Ramos (cell line): ENCODE data around the gene TES.

Experiments
- in situ Hi-C: fragments of 300-500 bp; cut with MboI; formaldehyde crosslinking; loops from one replicate; pipeline ENCODE4 v1.14.3; 2022; ENCODE audit warnings: low sequenced_read_pairs; ENCODE audit not compliant: unreplicated experiment

The TES gene

GRCh38 chr7:116187400-116187799 is 22.9 kb upstream of the TES start:
- in situ Hi-C loops: no loop called here

- in situ Hi-C loops: no loop called here
These were observed 16.8 kb upstream of the TES start for GRCh38 chr7:116193329-116194087.

GRCh38 chr7:116194115-116194514 is 16.2 kb upstream of the TES start:
- in situ Hi-C loops: no loop called here

GRCh38 chr7:116195451-116195850 is 14.9 kb upstream of the TES start:
- in situ Hi-C loops: no loop called here

- in situ Hi-C loops: no loop called here
These were observed 13.4 kb upstream of the TES start for GRCh38 chr7:116196947-116197346.

GRCh38 chr7:116197360-116197759 is 13.0 kb upstream of the TES start:
- in situ Hi-C loops: no loop called here

DNA sequence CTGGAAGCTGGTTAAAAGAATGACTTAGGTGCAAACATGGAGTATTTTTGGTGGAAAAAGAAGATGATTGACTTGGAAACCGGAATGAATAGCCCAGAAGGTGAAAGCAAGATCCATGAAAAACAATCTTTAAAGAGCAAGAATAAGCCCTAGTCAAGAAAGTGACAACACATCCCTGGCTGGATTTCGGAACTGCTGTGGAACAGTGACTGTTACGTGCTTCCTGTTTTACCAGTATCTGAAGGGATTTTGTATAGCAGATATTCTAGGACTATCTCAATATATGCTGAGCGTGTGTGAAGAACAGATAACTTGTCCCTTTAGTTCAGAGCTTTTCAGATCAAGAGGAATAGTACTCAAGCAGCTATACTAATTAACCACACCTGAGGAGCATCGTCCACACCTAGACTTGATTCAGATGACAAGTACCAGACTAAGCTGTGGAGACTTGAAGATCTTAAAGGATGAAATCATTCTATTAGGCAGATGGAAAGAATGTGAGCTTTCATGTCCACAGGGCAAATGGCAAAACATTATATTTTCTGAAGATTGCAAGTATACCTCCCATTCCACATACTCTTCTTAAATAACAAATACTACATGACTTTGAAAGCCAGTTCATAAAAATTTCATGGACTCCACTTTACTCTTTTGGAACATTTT is 11.5 kb upstream of the TES start:
- in situ Hi-C loops: no loop called here

GRCh38 chr7:116200963-116201362 is 9.4 kb upstream of the TES start:
- in situ Hi-C loops: no loop called here

GRCh38 chr7:116206141-116206540 is 4.2 kb upstream of the TES start:
- in situ Hi-C loops: no loop called here

DNA sequence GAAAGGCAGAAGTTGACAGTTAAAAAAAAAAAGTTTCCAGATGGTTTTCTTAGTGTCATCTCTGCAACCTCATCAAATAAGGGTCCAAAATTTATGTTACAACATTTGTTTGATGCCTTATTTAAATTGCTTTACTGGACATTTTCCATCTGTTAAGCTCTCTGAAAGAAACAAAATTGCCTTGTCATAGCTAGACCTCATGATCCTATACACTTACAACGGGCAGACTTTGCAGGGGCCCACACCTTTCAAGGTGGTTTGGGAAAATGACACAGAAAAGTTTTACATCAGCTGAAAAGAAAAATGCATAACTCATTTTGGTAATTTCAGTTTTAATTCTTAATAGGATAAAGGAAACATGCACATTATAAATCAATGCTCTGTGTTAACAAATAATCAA is 1.4 kb upstream of the TES start:
- in situ Hi-C loops: no loop called here

GRCh38 chr7:116209561-116210070 is 723 bp upstream of the TES start:
- in situ Hi-C loops: no loop called here

GRCh38 chr7:116211006-116211912 is 920 bp downstream of the TES start:
- in situ Hi-C loops: no loop called here

DNA sequence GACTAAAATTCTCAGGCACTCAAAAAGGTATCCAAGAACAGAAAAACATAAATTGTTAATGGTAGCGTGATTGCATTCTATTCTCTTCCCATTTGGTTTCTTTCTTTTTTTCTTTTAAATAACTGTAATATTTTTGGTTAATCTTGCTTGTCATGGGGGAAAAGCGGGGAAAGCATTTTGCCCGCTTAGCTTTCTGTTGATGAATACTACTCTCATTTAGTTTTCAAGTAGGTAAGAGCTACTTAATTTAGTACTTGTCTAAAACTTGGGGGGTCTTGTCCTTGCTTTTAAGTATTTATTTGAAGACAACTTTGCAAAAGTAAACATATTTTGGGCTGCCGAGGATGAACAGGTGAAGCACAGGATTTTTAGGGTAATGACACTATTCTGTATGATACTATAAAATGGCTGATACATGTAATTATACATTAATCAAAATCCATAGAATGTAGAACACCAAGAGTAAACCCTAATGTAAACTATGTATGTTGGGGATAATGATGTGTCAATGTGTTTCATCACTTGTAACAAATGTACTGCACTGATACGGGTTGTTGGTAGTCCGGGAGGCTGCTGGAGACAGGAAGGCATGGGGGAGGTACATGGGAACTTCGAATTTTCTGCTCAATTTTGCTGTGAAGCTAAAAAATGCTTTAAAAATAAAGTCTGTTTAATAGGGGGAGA is 1.7 kb downstream of the TES start:
- in situ Hi-C loops: no loop called here

DNA sequence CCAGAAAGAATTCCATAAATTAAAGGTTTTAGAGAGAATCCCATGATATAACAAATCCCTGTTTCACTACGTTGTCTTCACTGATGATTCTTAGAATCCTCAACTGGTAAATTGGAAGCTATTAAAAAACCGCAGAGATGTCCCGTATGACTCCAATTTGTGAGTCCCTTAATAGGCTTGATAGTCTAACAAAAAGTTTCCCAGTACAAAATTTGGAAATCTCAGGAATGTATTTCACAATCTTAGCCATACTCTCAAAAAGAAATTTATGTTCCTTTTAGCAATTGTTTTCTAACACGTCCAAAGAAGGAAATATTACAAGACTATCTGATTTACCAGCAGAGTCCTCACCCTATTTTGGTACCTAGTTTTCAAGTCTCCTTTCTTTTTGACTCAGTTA is 2.5 kb downstream of the TES start:
- in situ Hi-C loops: no loop called here

DNA sequence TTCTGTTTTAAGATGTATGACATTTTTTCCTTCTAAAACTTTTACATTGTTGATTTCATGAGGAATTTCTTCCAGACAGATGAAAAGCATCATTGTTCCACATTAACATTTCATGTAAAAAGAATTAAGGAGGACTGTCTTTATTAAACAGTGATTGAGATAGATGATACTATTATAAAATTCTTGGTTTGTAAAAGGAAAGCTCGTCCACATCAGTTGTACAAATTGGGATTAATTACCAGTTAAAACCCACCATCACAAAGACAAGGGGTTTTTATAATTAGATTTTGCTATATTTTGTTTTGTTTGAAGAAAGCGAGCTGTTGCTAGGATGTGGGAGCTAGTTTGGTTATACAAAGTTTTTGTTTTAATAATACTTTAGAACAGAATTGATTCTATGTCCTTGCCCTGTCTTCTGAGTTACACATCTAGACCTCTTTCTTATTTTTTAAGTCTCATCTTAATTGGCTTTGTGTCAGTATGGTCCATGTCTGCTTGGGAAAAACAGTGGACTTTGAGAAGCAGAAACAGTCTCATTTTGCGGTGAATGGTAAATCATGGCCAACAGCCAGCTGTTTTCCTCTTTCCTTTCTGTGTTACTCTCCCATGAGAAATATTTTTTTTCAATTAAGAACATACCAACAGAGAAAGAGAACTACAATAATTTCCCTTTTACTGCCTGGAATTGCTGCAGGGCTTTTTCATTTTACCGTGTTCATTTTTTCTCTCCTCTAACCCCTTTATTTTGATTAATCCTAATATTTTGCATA is 3.2 kb downstream of the TES start:
- in situ Hi-C loops: no loop called here

DNA sequence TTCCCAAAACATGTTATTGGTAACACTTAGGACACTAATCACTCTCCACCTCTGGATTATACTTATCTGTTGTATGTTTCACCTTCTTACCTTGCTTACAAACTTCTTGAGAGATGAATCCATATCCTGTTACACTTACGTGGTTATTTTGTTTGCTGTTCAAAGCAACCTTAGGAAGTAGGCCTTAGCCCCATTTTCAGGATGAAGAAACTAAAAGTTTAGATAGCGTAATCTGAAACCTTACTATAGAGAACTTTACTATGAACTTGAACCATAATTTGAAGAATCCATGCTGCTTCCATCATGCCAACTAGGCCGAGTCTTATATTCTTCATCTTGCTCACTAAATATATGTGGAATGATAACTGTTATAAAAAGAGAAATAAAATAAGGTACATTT is 4.6 kb downstream of the TES start:
- in situ Hi-C loops: no loop called here

DNA sequence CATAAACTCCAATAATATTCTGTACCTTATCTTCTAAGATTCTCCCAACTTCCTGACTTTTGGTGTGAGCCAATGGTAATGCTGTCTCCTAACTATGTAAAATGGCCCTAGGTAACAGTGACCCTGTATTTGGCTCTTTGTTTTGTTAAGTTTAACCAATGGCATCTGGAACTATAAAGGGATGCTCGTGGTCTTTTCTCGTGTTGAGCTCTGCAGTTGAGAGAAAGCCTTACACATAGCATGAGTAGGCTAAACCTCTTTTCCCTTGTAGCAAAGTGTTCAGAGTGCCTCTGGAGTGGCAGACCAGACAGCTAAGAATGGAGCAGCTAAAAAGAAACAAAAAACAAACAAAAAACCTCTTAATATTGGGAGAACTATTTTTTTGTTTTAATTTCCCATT is 5.2 kb downstream of the TES start:
- in situ Hi-C loops: no loop called here

DNA sequence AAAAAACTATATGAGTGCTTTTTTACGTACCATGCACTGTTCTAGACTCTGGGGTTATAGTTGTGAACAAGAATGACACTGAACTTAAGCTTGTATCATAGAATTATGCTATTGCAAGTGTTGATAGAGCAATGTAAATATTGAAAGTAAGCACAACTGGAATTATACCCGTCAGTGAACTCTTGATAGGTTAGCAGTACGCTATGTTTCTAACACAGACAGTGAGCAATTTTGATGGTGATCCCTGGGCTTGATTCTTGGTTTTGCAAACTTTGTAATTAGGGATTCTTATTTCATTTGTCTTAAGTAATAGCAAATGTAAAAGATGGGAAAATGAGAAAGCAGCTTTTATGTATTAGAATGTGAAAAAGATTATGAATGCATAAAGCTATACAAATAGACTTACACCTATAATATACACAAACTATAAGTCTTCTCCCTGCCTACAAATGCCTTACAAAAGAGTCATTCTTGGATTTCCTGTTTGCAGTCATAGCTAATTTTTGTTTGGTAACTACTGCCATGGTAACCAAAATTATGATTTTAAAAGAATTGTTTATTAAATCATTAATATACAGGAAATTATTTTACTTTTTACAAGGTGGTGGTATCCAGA is 6.7 kb downstream of the TES start:
- in situ Hi-C loops: no loop called here

- in situ Hi-C loops: no loop called here
These were observed 7.8 kb downstream of the TES start for GRCh38 chr7:116218051-116218645.
